Activated CD8-positive, alpha-beta memory T cell treated with anti-CD3 and anti-CD28 coated beads for 4 hours (primary cell): Measurements from ENCODE around the gene CEP89.
"Not testable (repeated sequence)": the region's sequence is repeated elsewhere in the genome, so short reads cannot be mapped to it uniquely, and the experiment has no call there.

Experiments used
- DNase-seq, 2 donors: peaks; one replicate each; pipeline ENCODE4 v3.0.0-alpha.2; 2020; ENCODE audit warnings: low read depth in 2 of 2

CEP89 gene

DNA sequence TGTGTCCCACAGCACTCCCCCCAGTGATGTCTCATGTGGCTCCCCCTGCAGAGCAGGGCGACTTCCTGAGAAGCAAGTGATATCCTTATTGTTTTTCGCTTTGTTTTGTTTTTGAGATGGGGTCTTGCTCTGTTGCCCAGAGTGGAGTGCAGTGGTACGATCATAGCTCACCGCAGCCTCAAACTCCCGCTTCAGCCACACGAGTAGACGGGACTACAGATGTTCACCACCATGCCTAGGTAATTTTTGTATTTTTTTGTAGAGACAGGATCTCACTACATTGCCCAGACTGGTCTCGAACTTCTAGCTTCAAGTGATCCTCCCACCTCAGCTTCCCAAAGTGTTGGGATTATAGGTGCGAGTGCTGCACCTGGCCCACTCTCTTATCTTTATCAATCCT lies 5.0 kb downstream of the CEP89 start:
- no peak for DNase-seq

DNA sequence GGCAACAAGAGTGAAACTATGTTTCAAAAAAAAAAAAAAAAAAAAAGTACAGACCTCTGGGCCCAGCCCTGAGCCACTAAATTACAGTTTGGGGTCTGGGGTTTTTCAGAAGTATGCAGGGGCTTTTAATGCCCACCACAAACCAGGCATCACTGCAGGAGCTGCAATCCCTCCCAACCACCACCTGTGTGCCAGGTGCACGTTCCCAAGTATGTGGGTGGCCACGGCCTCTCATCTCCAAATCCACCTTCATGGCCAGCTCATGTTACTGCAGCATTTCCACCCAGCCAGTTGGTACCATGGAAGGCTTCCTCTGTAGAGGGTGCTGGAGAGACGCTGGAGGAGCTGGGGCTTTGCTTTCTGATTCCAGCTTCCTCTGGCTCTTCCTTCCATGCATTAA lies 26.5 kb downstream of the CEP89 start:
- DNase-seq, result no peak

DNA sequence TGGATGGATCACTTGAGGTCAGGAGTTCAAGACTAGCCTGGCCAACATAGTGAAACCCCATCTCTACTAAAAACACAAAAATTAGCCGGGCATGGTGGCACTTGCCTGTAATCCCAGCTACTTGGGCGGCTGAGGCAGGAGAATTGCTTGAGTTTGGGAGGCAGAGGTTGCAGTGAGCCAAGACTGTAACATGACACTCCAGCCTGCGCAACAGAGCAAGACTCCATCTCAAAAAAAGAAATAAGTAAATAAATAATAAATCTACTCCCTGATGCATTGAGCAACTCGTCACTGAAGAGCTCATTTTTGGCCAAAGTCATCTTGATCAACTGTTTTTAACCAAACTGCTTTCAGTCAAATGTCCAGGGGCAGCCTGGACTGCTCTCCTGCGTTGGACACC lies 30.5 kb downstream of the CEP89 start:
- DNase-seq, result not testable (repeated sequence)

DNA sequence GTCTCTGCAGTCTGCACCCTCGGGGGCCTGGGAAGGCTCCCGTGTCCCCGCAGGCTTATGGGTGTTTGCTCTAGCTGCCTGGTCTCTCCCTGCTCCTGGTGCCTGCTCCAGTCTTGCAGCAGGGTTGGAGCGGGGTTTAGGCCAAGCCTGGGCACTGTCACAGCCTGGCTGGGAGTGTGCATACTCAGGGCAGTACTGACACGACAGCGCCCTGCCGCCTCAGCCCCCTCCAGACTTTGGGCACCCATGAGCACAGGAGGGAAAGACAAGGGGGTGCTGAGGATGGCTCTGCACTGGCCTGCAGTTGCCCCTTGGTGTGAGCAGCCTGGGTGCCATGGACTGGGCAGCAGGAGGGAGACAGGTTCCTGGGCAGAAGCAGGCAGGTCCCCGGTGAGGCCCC lies 35.7 kb downstream of the CEP89 start:
- no peak for DNase-seq

DNA sequence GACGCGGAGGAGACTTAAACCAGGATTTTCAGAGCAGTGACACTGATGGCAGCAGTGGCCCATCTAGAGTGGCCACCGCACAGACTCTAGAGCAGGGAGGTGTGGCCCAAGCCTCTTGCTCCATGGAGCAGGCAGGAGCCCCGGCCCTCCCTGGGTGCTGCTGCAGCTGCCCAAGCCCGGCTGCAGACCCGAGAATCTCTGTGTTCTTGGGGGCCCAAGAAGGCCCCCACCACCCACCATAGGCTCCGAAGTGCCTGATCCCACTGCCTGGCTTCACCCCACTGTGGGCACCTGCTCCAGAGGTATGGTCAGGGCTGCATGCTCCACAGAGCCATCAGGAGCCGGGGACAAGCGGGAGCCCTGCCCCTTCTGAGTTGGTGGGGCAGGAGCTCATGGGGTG lies 36.1 kb downstream of the CEP89 start:
- DNase-seq, result no peak

DNA sequence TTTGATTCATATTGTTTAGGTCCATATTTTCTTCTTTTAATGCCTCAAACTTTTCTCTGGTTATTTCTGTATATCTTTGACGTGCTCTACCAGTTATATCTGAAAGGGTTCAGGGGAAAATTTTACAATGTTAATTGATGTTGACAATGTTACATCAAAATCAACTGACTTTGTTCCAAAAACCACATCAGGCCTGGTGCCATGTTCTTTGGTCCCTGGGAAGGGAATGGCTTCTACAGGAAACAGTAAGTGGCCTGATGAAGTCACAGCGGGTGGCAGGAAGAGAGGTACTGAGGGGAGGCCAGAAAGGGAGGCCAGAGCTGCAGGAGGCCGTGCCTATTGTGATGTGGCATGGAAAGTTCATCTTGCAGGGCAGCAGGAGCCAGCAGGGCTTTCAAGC lies 38.2 kb downstream of the CEP89 start:
- no peak for DNase-seq

DNA sequence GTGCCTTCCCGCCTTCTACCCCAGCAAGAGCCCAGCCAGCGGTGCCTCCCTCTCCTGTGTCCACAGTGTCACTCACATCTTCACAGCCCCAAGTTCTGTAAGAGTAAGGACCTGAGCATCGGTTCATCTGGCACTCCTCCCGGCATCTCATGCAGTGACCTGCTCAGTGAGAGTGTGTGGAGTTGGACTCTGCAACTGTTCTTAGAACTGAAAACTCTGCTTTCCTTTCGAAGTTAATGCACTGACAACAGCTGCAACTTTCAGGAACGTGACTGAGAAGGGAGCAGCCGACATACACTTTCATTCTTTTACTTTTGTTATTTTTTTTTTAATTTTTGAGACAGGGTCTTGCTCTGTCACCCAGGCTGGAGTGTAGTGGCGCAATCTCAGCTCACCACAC lies 41.2 kb downstream of the CEP89 start:
- DNase-seq, result no peak

DNA sequence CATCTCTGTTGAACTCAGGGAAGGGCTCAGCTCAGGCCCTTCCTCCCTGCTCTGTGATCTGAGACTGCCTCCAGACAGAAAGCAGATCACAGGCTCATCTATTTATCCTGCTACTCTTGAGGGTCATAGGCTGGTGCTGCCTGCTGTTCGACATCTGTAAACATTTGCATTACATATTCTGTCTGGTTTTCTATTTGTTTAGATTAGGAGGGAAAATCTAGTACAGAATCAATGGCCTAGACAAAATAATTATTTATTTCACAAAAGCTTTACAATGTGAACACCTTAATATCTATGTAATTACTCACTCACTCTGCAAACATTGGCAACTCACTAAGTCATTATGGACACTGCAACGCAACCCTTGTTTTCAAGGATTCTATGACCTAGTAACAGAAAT lies 43.0 kb downstream of the CEP89 start:
- DNase-seq, result no peak

DNA sequence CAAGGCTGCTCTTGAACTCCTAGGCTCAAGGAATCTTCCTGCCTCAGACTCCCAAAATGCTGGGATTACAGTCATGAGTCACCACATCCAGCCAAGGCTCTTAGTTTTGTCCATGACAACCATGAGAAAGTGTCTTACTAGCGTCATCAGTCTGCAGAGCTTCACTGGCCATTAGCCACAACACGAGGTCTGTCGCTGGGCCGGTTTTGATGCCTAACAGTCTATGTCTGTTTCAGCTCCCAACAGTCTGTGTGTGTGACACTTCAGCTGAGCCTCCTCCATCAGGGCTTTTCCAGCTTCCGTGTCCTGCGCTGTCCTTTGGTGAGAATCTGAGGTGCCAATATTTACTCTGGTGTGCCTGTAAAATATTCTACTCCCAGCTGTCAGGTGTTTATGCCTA lies 47.6 kb downstream of the CEP89 start:
- DNase-seq, result no peak

DNA sequence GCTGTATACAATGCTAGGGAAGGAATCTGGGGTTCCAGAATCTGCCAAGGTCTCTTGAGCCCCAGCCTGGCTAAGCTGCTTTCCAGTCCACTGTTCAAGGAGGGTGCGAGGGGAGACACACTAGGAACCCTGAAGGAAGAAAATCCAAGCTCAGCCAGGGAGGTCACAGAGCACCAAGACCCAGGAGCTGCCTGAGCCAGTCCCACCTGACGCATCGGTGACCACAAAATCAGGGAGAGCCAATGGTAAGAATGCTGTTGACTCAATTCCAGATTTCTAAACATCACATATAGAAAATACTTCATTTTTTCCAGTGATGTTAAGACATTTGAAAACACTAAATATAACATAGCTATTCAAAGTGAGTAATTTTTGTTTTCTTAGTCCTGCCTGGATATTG lies 50.1 kb downstream of the CEP89 start:
- DNase-seq, result no peak

DNA sequence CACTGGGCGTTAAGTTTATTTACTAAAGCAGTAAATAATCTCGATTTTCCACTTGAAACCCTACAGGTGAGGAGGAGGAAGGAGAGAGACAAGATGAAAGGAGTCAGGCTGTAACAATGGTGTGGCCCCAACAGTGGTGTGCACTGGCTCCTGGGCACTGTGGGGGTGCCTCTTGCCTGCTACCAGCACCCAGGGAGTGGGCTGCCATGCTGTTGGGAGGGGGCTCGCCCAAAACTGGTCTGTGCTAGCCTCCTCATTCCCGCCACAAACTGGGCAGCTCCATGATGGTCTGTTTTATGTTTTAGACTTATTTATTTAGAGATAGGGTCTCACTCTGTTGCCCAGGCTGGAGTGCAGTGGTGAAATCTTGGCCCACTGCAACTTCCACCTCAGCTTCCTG lies 52.4 kb downstream of the CEP89 start:
- DNase-seq, result no peak

DNA sequence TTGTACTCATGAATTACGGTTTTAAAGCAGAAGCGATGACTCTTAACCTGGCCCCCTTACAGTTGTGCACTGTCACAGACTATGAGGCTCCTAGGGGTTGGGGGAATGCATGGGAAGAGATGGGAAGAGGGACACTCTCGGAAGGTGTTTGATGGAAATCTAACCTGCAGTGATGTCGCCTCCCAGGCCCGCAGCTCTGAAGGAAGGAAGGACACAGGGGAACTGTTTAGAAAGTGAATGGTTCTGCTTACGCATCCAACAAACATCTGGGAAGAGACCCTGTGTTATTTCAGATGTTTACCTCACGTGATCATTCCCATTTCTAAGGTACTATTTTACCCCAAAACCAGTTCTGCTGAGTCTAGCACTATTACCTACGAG lies 54.2 kb downstream of the CEP89 start:
- no peak for DNase-seq

DNA sequence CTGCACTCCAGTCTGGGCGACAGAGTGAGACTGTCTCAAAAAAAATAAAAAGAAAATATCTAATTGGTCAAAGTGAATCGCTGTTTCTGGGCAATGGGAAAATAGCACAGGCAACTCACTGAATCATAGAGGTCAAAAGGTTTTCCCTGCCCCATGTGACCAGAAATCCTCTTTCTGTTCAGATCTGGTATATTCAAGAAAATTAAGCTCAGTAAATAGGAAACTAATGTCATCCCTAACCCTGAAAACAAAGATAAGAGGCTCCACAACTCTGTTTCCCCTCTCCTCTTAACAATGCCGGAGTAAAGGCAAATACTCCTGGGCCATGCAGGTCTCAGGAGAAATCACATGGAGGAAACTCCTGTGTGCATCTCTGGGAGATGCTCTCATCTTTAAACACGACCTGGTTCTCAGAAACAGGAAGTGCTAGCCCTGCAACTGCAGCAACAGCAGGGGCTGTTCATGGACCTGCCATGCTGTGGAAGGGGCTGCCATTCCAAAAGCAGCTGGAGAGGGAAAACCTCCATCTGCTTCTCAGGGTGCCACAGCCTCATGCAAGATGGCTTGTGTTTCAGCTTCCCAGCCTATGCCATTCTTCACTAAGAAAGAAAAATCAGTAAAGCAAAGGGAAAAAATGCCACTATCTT lies 54.7 kb downstream of the CEP89 start:
- no peak for DNase-seq

DNA sequence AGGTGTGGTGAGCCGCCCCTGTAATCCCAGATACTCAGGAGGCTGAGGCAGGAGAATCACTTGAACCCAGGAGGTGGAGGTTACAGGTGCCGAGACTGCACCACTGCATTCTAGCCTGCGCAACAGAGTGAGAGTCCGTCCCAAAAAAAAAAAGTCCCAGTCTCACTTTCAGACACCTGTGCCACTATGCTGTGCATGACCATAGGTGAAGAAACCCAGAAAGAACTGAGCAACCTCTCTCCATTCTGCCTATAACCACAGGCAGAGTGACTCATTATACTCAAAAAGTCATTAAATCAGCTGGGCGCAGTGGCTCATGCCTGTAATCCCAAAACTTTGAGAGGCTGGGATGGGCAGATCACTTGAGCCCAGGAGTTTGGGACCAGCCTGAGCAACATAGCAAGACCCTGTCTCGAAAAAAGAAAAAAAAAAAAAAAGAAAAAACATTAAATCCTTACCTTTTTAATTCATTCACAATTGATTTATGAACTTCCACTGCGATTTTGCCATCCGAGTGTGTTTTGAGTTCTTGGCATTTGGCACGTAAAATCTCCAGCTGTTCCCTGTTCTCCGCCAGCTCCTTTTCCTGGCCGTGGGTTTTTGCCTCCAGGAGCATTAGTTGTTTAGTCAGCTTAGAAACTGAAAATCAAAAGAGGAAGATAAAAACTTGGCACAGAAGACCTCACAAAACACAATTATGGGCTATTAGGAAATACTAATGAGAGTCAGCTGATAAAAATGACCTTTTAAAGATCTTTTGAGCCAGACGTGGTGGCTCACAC lies 56.7 kb downstream of the CEP89 start:
- DNase-seq, result no peak

DNA sequence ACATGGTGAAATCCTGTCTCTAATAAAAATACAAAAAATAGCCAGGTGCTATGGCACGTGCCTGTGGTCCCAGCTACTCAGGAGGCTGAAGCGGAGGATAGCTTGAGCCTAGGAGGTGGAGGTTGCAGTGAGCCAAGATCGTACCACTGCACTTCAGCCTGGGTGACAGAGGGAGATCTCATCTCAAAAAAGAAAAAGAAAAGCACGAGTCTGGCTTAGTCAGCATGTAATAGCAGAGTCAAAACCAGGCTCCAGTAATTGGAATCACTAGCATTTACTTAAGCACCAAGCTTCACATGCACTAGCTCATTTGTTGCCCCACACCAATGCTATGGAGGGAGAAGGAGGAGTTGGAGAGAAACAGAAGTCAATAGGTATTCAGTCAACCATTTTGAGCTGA lies 60.3 kb downstream of the CEP89 start:
- no peak for DNase-seq

DNA sequence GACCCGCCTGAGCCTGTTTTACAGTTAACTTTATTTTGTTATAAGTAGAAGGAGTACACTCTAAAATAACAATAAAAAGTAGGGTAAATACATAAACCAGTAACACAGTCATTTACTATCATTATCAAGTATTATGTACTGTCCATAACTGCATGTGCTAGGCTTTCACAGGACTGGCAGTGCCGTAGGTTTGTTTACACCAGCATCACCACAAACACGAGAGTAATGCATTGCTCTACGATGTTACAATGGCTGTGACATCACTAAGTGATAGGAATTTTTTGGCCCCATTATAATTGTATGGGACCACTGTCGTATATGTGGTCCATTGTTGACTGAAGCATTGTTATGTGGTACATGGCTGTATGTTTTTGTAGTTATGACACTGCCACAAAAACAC lies 60.9 kb downstream of the CEP89 start:
- DNase-seq, result no peak

DNA sequence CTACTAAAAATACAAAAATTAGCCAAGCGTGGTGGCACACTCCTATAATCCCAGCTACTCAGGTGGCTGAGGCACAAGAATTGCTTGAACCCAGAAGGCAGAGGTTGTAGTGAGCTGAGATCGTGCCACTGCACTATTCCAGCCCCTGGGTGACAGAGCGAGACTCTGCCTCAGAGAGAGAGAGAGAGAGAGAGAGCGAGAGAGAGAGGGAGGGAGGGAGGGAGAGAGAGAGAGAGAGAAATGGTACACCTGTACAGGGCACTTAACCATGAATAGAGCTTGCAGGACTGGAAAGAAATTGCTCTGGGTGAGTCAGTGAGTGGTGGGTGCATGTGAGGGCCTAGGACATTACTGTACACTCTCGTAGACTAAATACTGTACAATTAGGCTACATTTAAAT lies 61.7 kb downstream of the CEP89 start:
- no peak for DNase-seq

DNA sequence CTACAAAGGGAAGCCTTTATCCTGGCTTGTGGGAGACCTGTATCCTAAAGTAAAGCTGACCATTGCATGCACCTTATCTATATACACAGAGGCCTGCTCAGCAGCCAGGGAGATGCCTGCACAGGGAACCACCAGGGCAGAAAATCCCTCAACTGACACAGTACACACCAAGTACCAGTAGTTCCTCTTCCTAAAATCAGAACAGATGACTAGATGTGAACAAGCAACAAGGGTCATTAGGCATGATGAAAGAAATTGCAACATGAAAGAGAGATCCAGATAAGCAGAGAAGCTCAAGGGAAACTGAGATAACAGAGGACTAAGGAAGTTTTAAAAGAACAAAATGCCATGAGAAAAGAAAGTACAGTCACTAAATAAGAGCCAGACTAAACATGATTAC lies 62.5 kb downstream of the CEP89 start:
- no peak for DNase-seq

DNA sequence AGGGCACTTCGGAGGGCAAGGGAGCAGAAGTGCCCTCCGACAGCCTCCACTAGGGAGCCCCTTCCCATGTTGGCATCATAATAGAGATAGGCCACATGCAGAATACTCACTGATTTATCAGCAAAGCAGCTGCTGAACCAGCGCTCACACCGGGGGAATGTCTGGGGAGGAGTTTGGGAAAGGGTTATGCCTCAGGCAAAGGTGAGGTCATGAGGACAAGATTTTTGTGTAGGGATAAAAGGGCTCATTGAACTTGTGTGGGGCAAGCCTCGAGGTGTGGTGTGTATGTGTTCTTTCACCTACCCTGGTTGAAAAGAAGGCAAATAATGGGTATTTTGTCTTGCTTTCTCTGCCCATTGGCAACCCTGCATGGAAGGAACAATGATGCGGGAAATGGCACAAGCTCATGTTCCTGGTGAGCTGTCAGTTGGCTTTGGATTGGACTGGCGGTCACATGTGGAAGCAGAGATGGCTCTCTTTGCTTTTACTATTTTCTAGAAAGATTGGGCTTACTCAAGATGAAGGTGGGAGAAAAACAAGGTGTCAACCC lies 63.0 kb downstream of the CEP89 start:
- DNase-seq, result no peak

DNA sequence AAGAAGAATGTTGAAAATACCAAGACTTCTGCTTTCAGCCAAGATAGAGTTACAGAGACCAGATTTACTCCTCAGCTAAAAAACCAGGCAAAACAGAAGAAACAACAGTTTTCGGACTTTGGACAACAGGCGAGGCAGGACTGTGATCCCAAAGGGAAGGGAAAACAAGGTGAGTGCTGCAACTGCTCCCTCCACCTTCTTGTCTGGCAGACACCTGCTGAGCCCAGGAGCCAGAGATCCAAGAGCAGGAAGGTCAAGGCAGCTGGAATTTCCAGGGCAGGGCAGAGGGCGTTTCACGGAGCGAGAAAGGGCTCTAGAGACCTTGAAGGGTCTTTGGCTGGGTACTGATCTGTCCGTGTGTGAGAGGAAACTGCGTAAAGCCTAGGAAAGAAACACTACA lies 69.3 kb downstream of the CEP89 start:
- DNase-seq, result no peak

DNA sequence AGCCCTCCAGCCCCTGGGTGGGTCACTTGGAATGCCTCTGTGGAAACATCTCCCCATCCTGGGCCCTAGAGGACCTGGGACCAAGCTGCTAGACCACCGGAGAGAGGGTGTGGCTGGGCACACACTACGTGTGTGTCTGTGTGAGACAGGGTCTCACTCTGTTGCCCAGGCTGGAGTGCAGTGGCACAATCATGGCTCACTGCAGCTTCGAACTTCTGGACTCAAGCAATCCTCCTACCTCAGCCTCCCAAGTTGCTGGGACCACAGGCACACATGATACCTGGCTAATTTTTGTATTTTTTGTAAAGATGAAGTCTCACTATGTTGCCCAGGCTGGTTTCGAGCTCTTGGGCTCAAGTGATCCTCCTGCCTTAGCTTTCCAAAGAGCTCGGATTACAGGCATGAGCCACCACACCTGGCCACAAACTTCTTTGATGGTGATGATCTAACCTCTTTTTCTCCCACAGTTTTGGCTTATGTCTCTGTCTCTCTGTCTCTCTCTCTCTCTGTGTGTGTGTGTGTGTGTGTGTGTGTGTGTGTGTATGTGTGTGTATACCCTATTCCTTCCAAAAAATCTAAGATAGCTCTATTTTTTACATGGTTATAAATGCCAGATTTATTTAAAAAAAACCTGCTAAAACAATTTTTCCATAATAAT lies 70.1 kb downstream of the CEP89 start:
- no peak for DNase-seq

DNA sequence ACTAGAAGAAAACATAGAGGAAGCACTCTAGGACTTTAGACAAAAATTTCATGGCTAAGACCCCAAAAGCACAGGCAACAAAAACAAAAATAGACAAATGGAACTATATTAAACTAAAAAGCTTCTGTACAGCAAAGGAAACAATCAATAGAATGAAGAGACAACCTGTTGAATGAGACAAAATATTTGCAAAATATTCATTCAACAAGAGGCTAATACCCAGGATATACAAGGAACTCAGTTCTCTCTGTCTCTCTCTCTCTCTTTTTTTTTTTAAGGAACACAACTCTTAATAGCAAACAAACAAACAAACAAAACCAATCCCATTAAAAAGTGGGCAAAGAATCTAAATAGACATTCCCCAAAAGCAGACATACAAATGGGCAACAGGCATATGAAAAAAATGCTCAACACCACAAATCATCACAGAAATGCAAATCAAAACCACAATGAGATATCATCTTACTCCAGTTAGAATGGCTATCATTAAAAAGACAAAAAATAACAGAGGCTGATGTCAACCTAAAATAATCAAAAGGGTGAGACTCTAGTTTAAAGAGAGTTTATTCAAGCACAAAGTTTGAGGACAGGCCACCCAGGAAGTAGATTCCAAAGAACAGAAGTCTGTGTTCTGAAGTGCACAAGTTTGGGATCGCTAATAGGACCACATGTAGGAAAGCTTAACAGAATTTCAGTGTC lies 75.1 kb downstream of the CEP89 start:
- DNase-seq, result no peak
